T1000 (cell line): ENCODE data around the gene HSCB.
A peak's percentile ranks its signal among the peaks of the same experiment; 100 is the strongest.
"Not testable (repeated sequence)": the region's sequence is repeated elsewhere in the genome, so short reads cannot be mapped to it uniquely, and the experiment has no call there.

Source experiments
- DNase-seq: peaks from one replicate; lab custom pipeline; 2025; ENCODE audit warnings: mixed read lengths; lab: John Stamatoyannopoulos, UW

The HSCB gene

GRCh38 chr22:28741785-28742561 is at the start of gene HSCB, which contains the start of gene CHEK2:
Gene HSCB (plus strand): TSS chr22:28742039. CDS start chr22:28742096, 57 bp downstream.
Gene CHEK2 (minus strand): TSS chr22:28741820. CDS start chr22:28734721, 7,099 bp downstream.
- DNase-seq = peak; percentile 94

GRCh38 chr22:28693041-28693760 is 48.6 kb upstream of the HSCB start:
- not testable (repeated sequence) for DNase-seq

- DNase-seq = no peak
Observed at GRCh38 chr22:28702891-28703290, 38.9 kb upstream of the HSCB start.

GRCh38 chr22:28703436-28703835 is 38.4 kb upstream of the HSCB start:
- DNase-seq = no peak

GRCh38 chr22:28706845-28707244 is 35.0 kb upstream of the HSCB start:
- no peak for DNase-seq

GRCh38 chr22:28710107-28710506 is 31.7 kb upstream of the HSCB start:
- DNase-seq = no peak

- no peak for DNase-seq
Observed at GRCh38 chr22:28710576-28711191, 31.2 kb upstream of the HSCB start.

GRCh38 chr22:28711341-28711740 is 30.5 kb upstream of the HSCB start:
- DNase-seq = no peak

GRCh38 chr22:28711820-28712777 is 29.7 kb upstream of the HSCB start:
- peak; percentile 7 for DNase-seq

- no peak for DNase-seq
Observed at GRCh38 chr22:28714043-28714628, 27.7 kb upstream of the HSCB start.

- no peak for DNase-seq
Observed at GRCh38 chr22:28715611-28716010, 26.2 kb upstream of the HSCB start.

GRCh38 chr22:28716686-28717085 is 25.2 kb upstream of the HSCB start:
- DNase-seq = no peak

- DNase-seq = no peak
Observed at GRCh38 chr22:28718044-28718443, 23.8 kb upstream of the HSCB start.

GRCh38 chr22:28728002-28728401 is 13.8 kb upstream of the HSCB start:
- DNase-seq = no peak

GRCh38 chr22:28728621-28729313 is 13.1 kb upstream of the HSCB start:
- no peak for DNase-seq

GRCh38 chr22:28730179-28730578 is 11.7 kb upstream of the HSCB start:
- DNase-seq = no peak

GRCh38 chr22:28734393-28734792 is 7.4 kb upstream of the HSCB start:
- DNase-seq = no peak

GRCh38 chr22:28736301-28737155 is 5.3 kb upstream of the HSCB start:
- no peak for DNase-seq

GRCh38 chr22:28737701-28738100 is 4.1 kb upstream of the HSCB start:
- DNase-seq = no peak

GRCh38 chr22:28738876-28739275 is 3.0 kb upstream of the HSCB start:
- not testable (repeated sequence) for DNase-seq
